H1 (cell line): ENCODE measurements around the gene BIRC2. TPM values are rescaled to one million over a fixed set of nuclear protein-coding genes. Genes with fewer than 3 reads are reported as not detected.

Source experiments
- CTCF ChIA-PET: fragments of 300-600 bp; sonication (Branson Sonifier 250); formaldehyde crosslinking; loops from one replicate; lab custom pipeline; 2021; ENCODE audit not compliant: partially characterized antibody; lab: Charles Lee
- POLR2A ChIA-PET: fragments of 300-600 bp; sonication (Branson Sonifier 250); formaldehyde crosslinking; loops from one replicate; lab custom pipeline; 2021; ENCODE audit warnings: inconsistent platforms; ENCODE audit not compliant: partially characterized antibody; lab: Charles Lee
- DNase-seq, 2 experiments: peaks; one replicate each; pipeline versions ENCODE4 v3.0.0 to v3.0.0-alpha.2; 2010 to 2022; ENCODE audit warnings: low spot score in 2 of 2, low read depth in 1 of 2, mixed read lengths in 1 of 2
- FAIRE-seq: peaks from 2 replicates; lab custom pipeline; 2011; peaks lifted over from hg19 to GRCh38; lab: Jason Lieb, UNC
- H2AFZ ChIP-seq: 2 replicates; pipeline ENCODE4 v1.8.1; 2012; ENCODE audit warnings: low read length, inconsistent platforms
- H2AK5ac ChIP-seq: 2 replicates; pipeline ENCODE4 v1.6.1; 2013; ENCODE audit warnings: low read depth, low read length
- H2BK120ac ChIP-seq: replicated peaks from 2 replicates; pipeline ENCODE3; 2013; ENCODE audit warnings: low read depth, low read length, inconsistent platforms
- H2BK12ac ChIP-seq: 2 replicates; pipeline ENCODE4 v1.6.1; 2013; ENCODE audit warnings: low read depth, low read length
- H2BK15ac ChIP-seq: 2 replicates; pipeline ENCODE4 v1.6.1; 2013; ENCODE audit warnings: low read length
- H2BK20ac ChIP-seq: 2 replicates; pipeline ENCODE4 v1.6.1; 2013; ENCODE audit warnings: low read length
- H2BK5ac ChIP-seq: 2 replicates; pipeline ENCODE4 v1.6.1; 2013; ENCODE audit warnings: low read depth, low read length
- H3K14ac ChIP-seq: 2 replicates; pipeline ENCODE4 v1.6.1; 2013; ENCODE audit warnings: inconsistent platforms; ENCODE audit not compliant: insufficient read length
- H3K18ac ChIP-seq: 2 replicates; pipeline ENCODE4 v1.6.1; 2013; ENCODE audit warnings: low read length; ENCODE audit errors: extremely low read depth
- H3K23ac ChIP-seq: 2 replicates; pipeline ENCODE4 v1.6.1; 2013; ENCODE audit warnings: inconsistent platforms; ENCODE audit not compliant: insufficient read length
- H3K23me2 ChIP-seq: 2 replicates; pipeline ENCODE4 v1.6.1; 2013; ENCODE audit warnings: low read depth, low read length
- H3K27ac ChIP-seq: 2 replicates; pipeline ENCODE4 v1.6.1; 2011; ENCODE audit warnings: low read depth, low read length, inconsistent platforms
- H3K27me3 ChIP-seq, 4 experiments: replicated peaks in 1 of 4; 1 replicate in 1 of 4; 2 replicates in 3 of 4; pipeline versions ENCODE4 v1.6.1 to v1.8.1; 2011 to 2013; ENCODE audit warnings: low read length in 3 of 4, mild to moderate bottlenecking in 3 of 4, inconsistent platforms in 2 of 4, mixed read lengths in 2 of 4, moderate library complexity in 1 of 4; ENCODE audit not compliant: control insufficient read depth in 3 of 4, insufficient read depth in 3 of 4; ENCODE audit errors: extremely low read depth in 1 of 4
- H3K36me3 ChIP-seq, 4 experiments: 2 replicates each; pipeline versions ENCODE4 v1.6.1 to v1.8.1; 2011 to 2013; ENCODE audit warnings: mild to moderate bottlenecking in 4 of 4, low read length in 3 of 4, moderate library complexity in 2 of 4, control low read depth in 1 of 4, inconsistent platforms in 1 of 4; ENCODE audit not compliant: insufficient read depth in 4 of 4, control insufficient read depth in 2 of 4
- H3K4ac ChIP-seq: replicated peaks from 2 replicates; pipeline ENCODE3; 2013; ENCODE audit warnings: low read length, low read depth, mixed read lengths, inconsistent platforms; ENCODE audit not compliant: insufficient read length
- H3K4me1 ChIP-seq, 4 experiments: replicated peaks in 1 of 4; 1 replicate in 1 of 4; 2 replicates in 3 of 4; pipeline versions ENCODE4 v1.6.1 to v1.8.1; 2011 to 2013; ENCODE audit warnings: low read length in 3 of 4, inconsistent platforms in 2 of 4, mixed read lengths in 1 of 4; ENCODE audit not compliant: insufficient read depth in 4 of 4, control insufficient read depth in 3 of 4
- H3K4me2 ChIP-seq, 2 experiments: 2 replicates each; pipeline versions ENCODE4 v1.6.1 to v1.8.1; 2011 to 2013; ENCODE audit warnings: low read depth in 2 of 2, low read length in 2 of 2, control low read depth in 1 of 2, inconsistent platforms in 1 of 2, mild to moderate bottlenecking in 1 of 2; ENCODE audit not compliant: insufficient read depth in 1 of 2
- H3K4me3 ChIP-seq, 4 experiments: fragments of 200-600, 300-600 bp in 1 of 4; sonication (generic), shearing (Covaris generic), sonication (Bioruptor Twin) in 1 of 4; 2 replicates each; pipeline versions ENCODE4 v1.5.1 to v1.8.1; 2011 to 2016; ENCODE audit warnings: low read length in 4 of 4, low read depth in 3 of 4, control low read depth in 2 of 4, inconsistent platforms in 2 of 4, mild to moderate bottlenecking in 2 of 4, mixed read lengths in 1 of 4, moderate library complexity in 1 of 4; ENCODE audit not compliant: insufficient read depth in 2 of 4; ENCODE audit errors: extremely low read depth in 1 of 4
- H3K56ac ChIP-seq: replicated peaks from 2 replicates; pipeline ENCODE3; 2013; ENCODE audit warnings: low read depth, mild to moderate bottlenecking, mixed read lengths, low read length, inconsistent platforms; ENCODE audit not compliant: insufficient read length
- H3K79me1 ChIP-seq: 2 replicates; pipeline ENCODE4 v1.6.1; 2013; ENCODE audit warnings: low read depth, low read length, control low read depth
- H3K79me2 ChIP-seq, 2 experiments: 2 replicates each; pipeline versions ENCODE4 v1.6.1 to v1.8.1; 2012 to 2013; ENCODE audit warnings: low read length in 2 of 2, mild to moderate bottlenecking in 2 of 2, inconsistent platforms in 1 of 2; ENCODE audit not compliant: insufficient read depth in 2 of 2, control insufficient read depth in 1 of 2
- H3K9ac ChIP-seq, 4 experiments: replicated peaks in 1 of 4; 1 replicate in 1 of 4; 2 replicates in 3 of 4; pipeline versions ENCODE4 v1.6.1 to v1.8.1; 2011 to 2013; ENCODE audit warnings: low read depth in 3 of 4, low read length in 3 of 4, control low read depth in 2 of 4, mild to moderate bottlenecking in 2 of 4, moderate library complexity in 2 of 4, inconsistent platforms in 1 of 4; ENCODE audit errors: extremely low read depth in 1 of 4
- H3K9me3 ChIP-seq, 2 experiments: 2 replicates each; pipeline versions ENCODE4 v1.6.1 to v1.8.1; 2012 to 2013; ENCODE audit warnings: mild to moderate bottlenecking in 2 of 2, moderate library complexity in 2 of 2, control low read depth in 1 of 2, inconsistent platforms in 1 of 2, low read depth in 1 of 2, low read length in 1 of 2, mixed read lengths in 1 of 2; ENCODE audit not compliant: insufficient read depth in 2 of 2
- H4K20me1 ChIP-seq, 2 experiments: replicated peaks in 1 of 2; 2 replicates each; pipeline versions ENCODE3 to v1.8.1; 2011 to 2013; ENCODE audit warnings: inconsistent platforms in 2 of 2, low read length in 2 of 2, mild to moderate bottlenecking in 1 of 2; ENCODE audit not compliant: insufficient read depth in 2 of 2, control insufficient read depth in 1 of 2
- H4K5ac ChIP-seq: 2 replicates; pipeline ENCODE4 v1.6.1; 2013; ENCODE audit warnings: low read length, low read depth, mixed read lengths, inconsistent platforms; ENCODE audit not compliant: insufficient read length
- H4K8ac ChIP-seq: 2 replicates; pipeline ENCODE4 v1.8.0; 2013; ENCODE audit warnings: mild to moderate bottlenecking, moderate library complexity, low read length, inconsistent platforms; ENCODE audit not compliant: insufficient read depth; ENCODE audit errors: extremely low read depth
- H4K91ac ChIP-seq: replicated peaks from 2 replicates; pipeline ENCODE3; 2013; ENCODE audit warnings: low read length, mixed read lengths, inconsistent platforms; ENCODE audit not compliant: insufficient read length
- ASH2L ChIP-seq: fragments of 200-600, 300-600 bp; sonication (generic); IDR thresholded peaks from one replicate; pipeline ENCODE4 v1.7.1; 2017; ENCODE audit warnings: low read length
- CEBPB ChIP-seq: IDR thresholded peaks from 2 replicates; pipeline ENCODE4 v1.6.1; 2012; ENCODE audit warnings: low read depth, low read length
- CHD1 ChIP-seq: IDR thresholded peaks from 2 replicates; pipeline ENCODE4 v1.6.1; 2012; ENCODE audit warnings: low read depth, low read length, improper control_type of control experiment
- CHD2 ChIP-seq: IDR thresholded peaks from 2 replicates; pipeline ENCODE4 v1.6.1; 2012; ENCODE audit warnings: low read length, improper control_type of control experiment
- EGR1 ChIP-seq: IDR thresholded peaks from 2 replicates; pipeline ENCODE4 v1.6.1; 2011; ENCODE audit warnings: low read depth, low read length, borderline replicate concordance
- JUND ChIP-seq: IDR thresholded peaks from 2 replicates; pipeline ENCODE4 v1.6.1; 2011; ENCODE audit warnings: mild to moderate bottlenecking, improper control_type of control experiment, low read length
- KDM5A ChIP-seq: fragments of 200-600 bp; IDR thresholded peaks from 2 replicates; pipeline ENCODE4 v1.7.1; 2012; ENCODE audit warnings: mild to moderate bottlenecking, low read length, inconsistent platforms, mixed read lengths
- NRF1 ChIP-seq: IDR thresholded peaks from 2 replicates; pipeline ENCODE4 v1.6.1; 2011; ENCODE audit warnings: mild to moderate bottlenecking, low read depth, low read length, improper control_type of control experiment
- PHF8 ChIP-seq: fragments of 200-600 bp; sonication (generic); conservative IDR thresholded peaks from 2 replicates; pipeline ENCODE4 v1.7.1; 2012; ENCODE audit warnings: low read depth, mild to moderate bottlenecking, inconsistent platforms, low read length, moderate library complexity
- RAD21 ChIP-seq, 2 experiments: IDR thresholded peaks in 1 of 2; conservative IDR thresholded peaks in 1 of 2; 2 replicates each; pipeline ENCODE4 v1.6.1; 2011; ENCODE audit warnings: low read depth in 2 of 2, low read length in 2 of 2, improper control_type of control experiment in 1 of 2, inconsistent platforms in 1 of 2, mild to moderate bottlenecking in 1 of 2, moderate library complexity in 1 of 2
- RBBP5 ChIP-seq: IDR thresholded peaks from 2 replicates; pipeline ENCODE4 v1.7.1; 2012; ENCODE audit warnings: low read depth, mild to moderate bottlenecking, inconsistent platforms, low read length, moderate library complexity, borderline replicate concordance
- RXRA ChIP-seq: IDR thresholded peaks from 2 replicates; pipeline ENCODE4 v1.6.1; 2011; ENCODE audit warnings: low read depth, mild to moderate bottlenecking, low read length, moderate library complexity; ENCODE audit not compliant: insufficient read depth
- SIN3A ChIP-seq, 2 experiments: IDR thresholded peaks in 1 of 2; conservative IDR thresholded peaks in 1 of 2; 2 replicates each; pipeline ENCODE4 v1.6.1; 2011 to 2012; ENCODE audit warnings: low read length in 2 of 2, improper control_type of control experiment in 1 of 2, low read depth in 1 of 2, mild to moderate bottlenecking in 1 of 2
- TEAD4 ChIP-seq: IDR thresholded peaks from 2 replicates; pipeline ENCODE4 v1.6.1; 2012; ENCODE audit warnings: low read depth, low read length, inconsistent platforms, mixed read lengths
- WGBS, 2 experiments: shearing (Covaris generic) in 1 of 2; methylation state at CpG; one replicate each; pipeline versions ENCODE4 v1.1.6 to v1.1.7; 2013 to 2015; ENCODE audit warnings: low lambda C conversion rate in 2 of 2, mixed read lengths in 2 of 2, inconsistent platforms in 1 of 2, low coverage in 1 of 2, missing lambda C conversion rate in 1 of 2; ENCODE audit not compliant: insufficient replicate concordance in 2 of 2, insufficient coverage in 1 of 2, insufficient read length in 1 of 2; ENCODE audit errors: extremely low coverage in 1 of 2, missing lambda C conversion rate in 1 of 2; 5-methylcytosine and 5-hydroxymethylcytosine counted together
- polyA plus RNA-seq, 7 experiments: library from polyadenylated mRNA; depleted of rRNA in 3 of 7; stranded (reverse) in 5 of 7; unstranded in 2 of 7; fragments of >200 nt in 5 of 7; fragments of 200-250 nt in 2 of 7; gene quantifications; 1 replicate in 5 of 7; 2 replicates in 1 of 7; 4 replicates in 1 of 7; pipeline versions ENCODE4 v1.2.1 to v1.2.3, GENCODE V29; 2011 to 2013; ENCODE audit warnings: missing spikeins in 2 of 7, mixed read lengths in 2 of 7
- total RNA-seq: library from RNA; stranded (reverse); fragmentation: NEBNext Ultra II Directional; extraction: Animal tissue kit (Norgen Biotek cat#: 25700); gene quantifications from 2 replicates; pipeline ENCODE4 v1.2.1, GENCODE V29; 2021

Gene BIRC2
- total and polyA plus RNA-seq, 2 of the 8 experiments (the other 6 are each of a cell fraction or from before 2014, with no cell fraction given): 18.4 to 24.7 TPM

GRCh38 chr11:102316346-102316904 lies 30.6 kb upstream of the BIRC2 start:
- 69% methylated on average over 4 of the region's 4 CpGs; no CpG with 5 or more reads in 1 of the 2 experiments for WGBS, 2 experiments
- H3K23ac ChIP-seq: no peak overlapping the region
- H2BK5ac ChIP-seq: no peak overlapping the region
- H2BK120ac ChIP-seq: no peak overlapping the region
- no peak overlapping the region for H3K4ac ChIP-seq
- H4K91ac ChIP-seq: no peak overlapping the region
- no peaks in the 10 kb centered on the region for H3K27me3 ChIP-seq
- no peak overlapping the region for H2AFZ ChIP-seq
- CTCF ChIA-PET: interaction anchor here (1.0 to 12.2 kb wide), 5 partner anchors 9 to 296 kb away, joined by 3 to 214 read pairs (median 5); no protein-coding TSS in a partner anchor
- no peak overlapping the region for H3K18ac ChIP-seq
- H2BK15ac ChIP-seq: no peak overlapping the region
- no peaks in the 10 kb centered on the region for H3K36me3 ChIP-seq
- H2BK12ac ChIP-seq: no peak overlapping the region
- no peaks in the 10 kb centered on the region for H3K79me2 ChIP-seq
- no peak overlapping the region for H2BK20ac ChIP-seq
- H3K79me1 ChIP-seq: no peaks in the 10 kb centered on the region
- H2AK5ac ChIP-seq: no peak overlapping the region
- POLR2A ChIA-PET: no interaction called here
- no peaks in the 10 kb centered on the region for H3K9me3 ChIP-seq
- H3K14ac ChIP-seq: no peak overlapping the region
- H4K8ac ChIP-seq: no peak overlapping the region
- no peak overlapping the region for H3K9ac ChIP-seq
- H4K5ac ChIP-seq: no peak overlapping the region
- FAIRE-seq (no peak), DNase-seq (no peak)
- H3K27ac ChIP-seq: no peak overlapping the region
- peaks cover 6% of the 10 kb centered on the region; the same call in 1 of the 2 replicates for H3K23me2 ChIP-seq
- TF ChIP-seq PHF8 (no peak), RAD21 (IDR thresholded peaks at IDR 0.05 in 1 of 2, conservative IDR thresholded peaks at IDR 0.05 in 1 of 2; ENCODE audit: low read depth in 2 of 2, low read length in 2 of 2) (no peak), RXRA (no peak), NRF1 (no peak), CEBPB (no peak), SIN3A (conservative IDR thresholded peaks at IDR 0.05 in 1 of 2, IDR thresholded peaks at IDR 0.05 in 1 of 2; ENCODE audit: low read depth in 1 of 2, low read length in 2 of 2) (no peak), TEAD4 (no peak), EGR1 (no peak), CHD2 (no peak), CHD1 (no peak), KDM5A (no peak), ASH2L (no peak), JUND (no peak), RBBP5 (no peak)
- peaks cover 0 to 1% (median 0%) of the 10 kb centered on the region in 4 experiments; a peak in 1 of 7 replicates for H3K4me1 ChIP-seq
- H4K20me1 ChIP-seq: no peaks in the 10 kb centered on the region
- no peak overlapping the region for H3K56ac ChIP-seq
- H3K4me2 ChIP-seq: peak overlapping the region in 1 of 2 experiments; percentile 51; a peak in 1 of 4 replicates
- no peak overlapping the region for H3K4me3 ChIP-seq
